Fibroblast of mammary gland (primary cell): ENCODE data around the gene ADGRG3.
"Not testable (repeated sequence)": the region's sequence is repeated elsewhere in the genome, so short reads cannot be mapped to it uniquely, and the experiment has no call there.

Experiments
- DNase-seq: peaks from one replicate; pipeline ENCODE4 v3.0.0-alpha.2; 2010; ENCODE audit warnings: low read depth
- H3K4me3 ChIP-seq: 2 replicates; pipeline ENCODE4 v1.5.1; 2011; ENCODE audit warnings: low read depth, mild to moderate bottlenecking, low read length, moderate library complexity; ENCODE audit not compliant: control insufficient read depth
- TF ChIP-seq, protein P1 (sequence below): conservative IDR thresholded peaks from 2 replicates; pipeline ENCODE4 v1.5.1; 2011; ENCODE audit warnings: low read depth, low read length, inconsistent platforms; ENCODE audit not compliant: control insufficient read depth, insufficient read depth

The ADGRG3 gene

DNA sequence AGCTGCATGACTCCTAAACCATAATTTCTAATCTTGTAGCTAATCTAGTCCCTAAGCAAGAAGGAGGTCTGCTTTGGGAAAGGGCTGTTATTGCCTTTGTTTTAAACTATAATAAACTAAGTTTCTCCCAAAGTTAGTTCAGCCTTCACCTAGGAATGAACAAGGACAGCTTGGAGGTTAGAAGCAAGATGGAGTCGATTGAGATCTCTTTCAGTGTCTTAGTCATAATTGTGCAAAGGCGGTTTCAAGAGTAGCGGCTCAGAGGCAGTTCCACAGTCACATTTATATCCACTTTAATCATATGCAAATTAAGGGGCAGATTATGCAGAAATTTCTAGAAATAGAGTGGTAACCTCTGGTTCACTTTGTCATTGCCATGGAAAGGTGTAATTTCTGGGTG lies 43.9 kb downstream of the ADGRG3 start:
- DNase-seq = no peak
- no peak overlapping the region for H3K4me3 ChIP-seq
- TF ChIP-seq, protein P1, sequence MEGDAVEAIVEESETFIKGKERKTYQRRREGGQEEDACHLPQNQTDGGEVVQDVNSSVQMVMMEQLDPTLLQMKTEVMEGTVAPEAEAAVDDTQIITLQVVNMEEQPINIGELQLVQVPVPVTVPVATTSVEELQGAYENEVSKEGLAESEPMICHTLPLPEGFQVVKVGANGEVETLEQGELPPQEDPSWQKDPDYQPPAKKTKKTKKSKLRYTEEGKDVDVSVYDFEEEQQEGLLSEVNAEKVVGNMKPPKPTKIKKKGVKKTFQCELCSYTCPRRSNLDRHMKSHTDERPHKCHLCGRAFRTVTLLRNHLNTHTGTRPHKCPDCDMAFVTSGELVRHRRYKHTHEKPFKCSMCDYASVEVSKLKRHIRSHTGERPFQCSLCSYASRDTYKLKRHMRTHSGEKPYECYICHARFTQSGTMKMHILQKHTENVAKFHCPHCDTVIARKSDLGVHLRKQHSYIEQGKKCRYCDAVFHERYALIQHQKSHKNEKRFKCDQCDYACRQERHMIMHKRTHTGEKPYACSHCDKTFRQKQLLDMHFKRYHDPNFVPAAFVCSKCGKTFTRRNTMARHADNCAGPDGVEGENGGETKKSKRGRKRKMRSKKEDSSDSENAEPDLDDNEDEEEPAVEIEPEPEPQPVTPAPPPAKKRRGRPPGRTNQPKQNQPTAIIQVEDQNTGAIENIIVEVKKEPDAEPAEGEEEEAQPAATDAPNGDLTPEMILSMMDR = no peak

DNA sequence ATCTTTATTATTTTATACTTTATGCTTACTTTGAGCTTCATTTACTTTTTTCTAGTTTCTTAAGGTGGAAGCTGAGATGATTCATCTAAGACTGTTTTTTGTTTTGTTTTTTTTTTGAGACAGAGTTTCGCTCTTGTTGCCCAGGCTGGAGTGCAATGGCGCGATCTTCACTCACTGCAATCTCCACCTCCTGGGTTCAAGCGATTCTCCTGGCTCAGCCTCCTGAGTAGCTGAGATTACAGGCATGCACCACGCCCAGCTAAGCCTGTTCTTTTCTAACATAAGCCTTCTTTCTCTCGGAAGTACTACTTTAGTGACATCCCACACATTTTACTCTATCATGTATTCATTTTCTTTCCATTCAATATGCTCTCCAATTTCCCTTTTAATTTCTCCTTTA lies 44.5 kb downstream of the ADGRG3 start:
- not testable (repeated sequence) for DNase-seq, H3K4me3 ChIP-seq

DNA sequence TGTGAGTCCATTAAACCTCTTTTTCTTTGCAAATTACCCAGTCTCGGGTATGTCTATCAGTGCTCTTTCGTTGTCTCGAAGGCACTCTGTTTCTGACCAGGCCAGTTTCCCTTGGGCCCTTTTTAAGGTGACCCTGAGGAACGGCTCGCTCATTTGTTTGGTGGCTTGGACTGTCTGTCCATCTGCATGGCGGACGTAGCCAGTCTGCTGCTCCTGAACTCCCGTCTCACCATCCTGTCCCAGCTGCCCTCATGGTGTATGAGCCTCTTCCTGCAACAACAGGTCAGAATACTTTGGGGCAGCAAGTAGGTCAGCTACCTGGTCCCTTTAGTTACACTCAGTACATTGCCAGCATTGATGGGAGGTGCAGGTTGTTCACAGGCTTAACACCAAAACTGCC lies 45.5 kb downstream of the ADGRG3 start:
- no peak overlapping the region for H3K4me3 ChIP-seq
- DNase-seq = no peak
- TF ChIP-seq, protein P1 = no peak

DNA sequence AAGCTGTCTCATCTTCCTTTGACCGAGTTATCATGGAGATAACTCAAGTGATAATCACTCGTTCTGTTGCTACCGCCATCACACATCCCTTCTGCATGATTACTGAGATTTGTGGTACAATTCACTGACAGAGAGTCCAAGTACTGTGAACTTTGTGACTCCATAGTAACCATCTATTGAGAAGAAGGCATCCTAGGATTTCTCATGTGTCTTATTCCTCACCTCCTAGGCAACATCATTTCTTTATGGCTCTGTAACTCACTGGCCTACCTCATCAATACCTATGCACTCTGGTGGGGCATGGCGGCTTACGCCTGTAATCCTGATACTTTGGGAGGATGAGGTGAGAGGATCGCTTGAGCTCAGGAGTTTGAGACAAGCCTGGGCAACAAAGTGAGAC lies 45.9 kb downstream of the ADGRG3 start:
- TF ChIP-seq, protein P1 = no peak
- no peak for DNase-seq
- no peak overlapping the region for H3K4me3 ChIP-seq

DNA sequence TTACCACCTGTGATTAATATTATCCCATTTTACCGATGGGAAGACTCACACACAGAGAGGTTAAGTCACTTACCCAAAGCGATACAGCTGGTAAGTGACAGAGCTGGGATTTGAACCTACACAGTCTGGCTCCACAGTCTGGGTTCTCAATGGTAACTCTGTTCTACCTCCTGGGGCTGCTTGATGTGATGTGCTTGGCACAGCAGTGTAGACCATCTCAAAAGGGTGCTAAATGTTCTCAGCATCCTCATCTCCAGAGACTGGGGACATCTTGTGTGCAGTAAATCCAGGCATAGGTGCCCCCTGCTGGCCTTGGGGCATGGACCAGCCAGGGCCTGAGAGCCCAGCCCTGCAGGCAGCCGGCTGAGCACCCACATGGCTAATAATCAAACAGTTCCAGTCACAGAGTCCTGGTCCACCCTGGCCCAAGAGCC lies 52.1 kb downstream of the ADGRG3 start:
- TF ChIP-seq, protein P1 = peak; percentile 61
- no peak overlapping the region for H3K4me3 ChIP-seq
- DNase-seq = peak; percentile 44

DNA sequence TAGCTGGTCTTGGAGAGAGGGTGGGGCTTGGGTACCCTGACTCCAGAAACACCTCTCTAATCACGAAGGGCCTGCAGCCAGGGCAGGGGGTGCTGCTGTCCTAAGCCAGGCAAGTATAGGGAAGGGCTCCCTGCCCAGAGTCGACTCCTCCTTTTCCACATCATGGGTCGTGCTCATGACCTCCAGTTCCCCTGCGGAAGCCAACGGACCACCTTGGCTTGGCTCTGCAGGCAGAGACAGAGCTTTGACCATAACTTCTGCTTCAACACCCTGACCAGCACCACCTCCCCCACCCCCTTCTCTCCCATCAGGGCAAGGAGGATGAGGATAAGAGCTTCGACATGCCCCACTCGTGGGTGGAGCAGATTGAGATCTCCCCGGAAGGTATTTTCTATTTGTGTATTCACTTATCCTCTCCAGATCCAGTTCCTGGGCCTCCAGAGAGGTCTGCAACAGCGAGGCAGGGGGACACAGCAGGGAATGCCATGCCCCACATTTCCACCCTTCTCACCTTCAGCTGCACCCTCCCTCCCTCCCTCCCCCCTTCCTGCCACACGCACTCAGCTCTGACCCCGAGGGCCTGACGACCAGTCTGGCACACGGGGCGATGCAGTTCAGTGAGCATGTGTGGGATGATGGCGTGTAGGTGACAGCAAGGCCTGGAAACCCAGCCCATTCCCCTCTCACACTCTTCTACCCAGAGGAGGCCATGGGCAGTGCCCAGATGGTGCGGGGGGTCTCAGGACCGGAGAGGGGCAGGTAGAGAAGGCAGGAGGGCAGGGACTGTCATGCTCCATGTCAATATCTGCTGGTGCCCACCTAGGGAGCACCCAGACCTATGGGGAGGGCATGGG lies 53.5 kb downstream of the ADGRG3 start:
- no peak overlapping the region for H3K4me3 ChIP-seq
- no peak for DNase-seq
- TF ChIP-seq, protein P1 = no peak

DNA sequence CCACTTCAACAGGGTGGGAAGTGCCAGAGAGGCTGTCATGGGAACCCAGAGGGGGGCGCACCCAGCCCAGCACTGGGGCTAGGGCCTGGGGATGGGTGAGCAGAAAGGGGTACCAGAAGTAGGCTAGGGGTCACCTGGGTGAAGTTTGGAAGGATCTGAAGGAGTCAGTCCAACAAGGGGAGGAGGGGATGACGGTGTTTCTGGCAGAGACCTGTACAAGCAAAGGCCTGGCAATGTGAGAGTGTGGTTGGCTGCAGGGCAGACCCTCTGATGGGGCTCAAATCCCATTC lies 54.0 kb downstream of the ADGRG3 start:
- no peak for DNase-seq
- TF ChIP-seq, protein P1 = no peak
- H3K4me3 ChIP-seq = no peak overlapping the region
